Measurements from ENCODE around the gene BMPR1A.
"Not testable (repeated sequence)": the region's sequence is repeated elsewhere in the genome, so short reads cannot be mapped to it uniquely, and the experiment has no call there.

The BMPR1A gene

DNA sequence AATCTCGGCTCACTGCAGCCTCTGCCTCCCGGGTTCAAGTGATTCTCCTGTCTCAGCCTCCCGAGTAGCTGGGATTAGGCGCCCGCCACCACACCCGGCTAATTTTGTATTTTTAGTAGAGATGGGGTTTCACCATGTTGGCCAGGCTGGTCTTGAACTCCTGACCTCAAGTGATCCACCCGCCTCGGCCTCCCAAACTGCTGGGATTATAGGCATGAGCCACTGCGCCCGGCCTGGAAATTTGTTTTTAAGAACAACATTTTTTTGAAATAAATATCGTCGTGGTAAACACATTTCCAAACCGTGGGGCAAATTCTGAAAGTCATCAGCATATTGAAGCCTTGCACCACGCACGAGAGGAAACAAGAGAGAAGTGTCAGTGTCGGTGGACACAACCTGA lies 183.7 kb downstream of the BMPR1A start:
- DNase-seq (ENCODE audit: low read depth, low spot score), result not testable (repeated sequence)

DNA sequence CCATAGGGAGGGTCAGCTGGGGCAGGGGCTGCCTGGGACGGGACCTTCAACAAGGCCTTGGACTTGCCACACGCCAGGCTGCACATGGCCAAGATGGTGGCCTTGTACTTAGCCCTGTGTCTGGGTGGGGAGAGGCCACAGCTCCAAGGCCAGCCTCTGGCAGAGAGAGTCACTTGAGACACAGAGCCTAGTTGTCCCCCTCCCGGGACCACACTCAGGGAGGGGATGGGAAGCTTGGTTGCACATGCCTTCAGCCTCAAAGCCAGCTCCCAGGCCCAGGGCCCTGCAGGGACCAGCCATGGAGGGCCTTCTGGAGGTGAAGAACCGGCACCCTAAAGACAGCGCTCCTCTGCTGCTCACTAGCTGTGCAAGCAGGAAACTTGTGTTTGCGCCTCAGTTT lies 184.3 kb downstream of the BMPR1A start:
- DNase-seq (ENCODE audit: low read depth, low spot score), result no peak

DNA sequence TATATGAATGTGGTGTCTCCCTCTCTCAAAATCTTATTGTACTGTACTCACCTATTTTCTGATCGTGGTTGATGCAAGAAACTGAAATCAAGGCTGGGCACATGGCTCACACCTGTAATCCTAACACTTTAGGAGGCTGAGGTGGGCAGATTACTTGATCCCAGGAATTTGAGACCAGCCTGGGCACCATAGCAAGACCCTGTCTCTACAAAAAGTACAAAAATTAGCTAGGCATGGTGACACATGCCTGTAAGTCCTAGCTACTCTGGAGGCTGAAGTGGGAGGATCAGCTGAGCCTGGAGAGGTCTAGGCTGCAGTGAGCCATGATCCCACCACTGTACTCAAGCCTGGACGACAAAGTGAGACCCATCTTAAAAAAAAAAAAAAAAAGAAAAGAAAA lies 185.0 kb downstream of the BMPR1A start:
- no peak for DNase-seq (ENCODE audit: low read depth, low spot score)

DNA sequence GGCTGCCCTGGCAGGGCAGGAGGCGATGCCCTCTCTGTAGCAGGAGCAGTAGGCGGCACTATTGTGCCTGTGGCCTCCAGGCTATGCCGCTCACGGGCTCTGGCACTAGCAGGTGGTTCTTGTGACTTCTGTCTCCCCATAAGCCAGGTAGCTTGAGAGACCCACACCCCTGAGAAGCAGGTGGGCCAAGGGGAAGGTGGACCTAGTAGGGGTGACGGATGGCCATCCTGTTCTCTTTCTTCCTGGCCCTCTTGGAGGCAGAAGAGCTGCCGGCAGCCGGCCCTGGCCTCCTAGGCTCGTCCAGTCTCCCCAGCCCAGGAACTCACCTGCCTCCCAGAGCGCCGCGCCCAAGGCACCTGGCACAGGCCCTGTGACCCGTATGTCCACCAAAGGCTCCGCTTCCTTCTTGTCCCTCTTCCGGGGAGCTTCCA lies 185.6 kb downstream of the BMPR1A start:
- no peak for DNase-seq (ENCODE audit: low read depth, low spot score)

DNA sequence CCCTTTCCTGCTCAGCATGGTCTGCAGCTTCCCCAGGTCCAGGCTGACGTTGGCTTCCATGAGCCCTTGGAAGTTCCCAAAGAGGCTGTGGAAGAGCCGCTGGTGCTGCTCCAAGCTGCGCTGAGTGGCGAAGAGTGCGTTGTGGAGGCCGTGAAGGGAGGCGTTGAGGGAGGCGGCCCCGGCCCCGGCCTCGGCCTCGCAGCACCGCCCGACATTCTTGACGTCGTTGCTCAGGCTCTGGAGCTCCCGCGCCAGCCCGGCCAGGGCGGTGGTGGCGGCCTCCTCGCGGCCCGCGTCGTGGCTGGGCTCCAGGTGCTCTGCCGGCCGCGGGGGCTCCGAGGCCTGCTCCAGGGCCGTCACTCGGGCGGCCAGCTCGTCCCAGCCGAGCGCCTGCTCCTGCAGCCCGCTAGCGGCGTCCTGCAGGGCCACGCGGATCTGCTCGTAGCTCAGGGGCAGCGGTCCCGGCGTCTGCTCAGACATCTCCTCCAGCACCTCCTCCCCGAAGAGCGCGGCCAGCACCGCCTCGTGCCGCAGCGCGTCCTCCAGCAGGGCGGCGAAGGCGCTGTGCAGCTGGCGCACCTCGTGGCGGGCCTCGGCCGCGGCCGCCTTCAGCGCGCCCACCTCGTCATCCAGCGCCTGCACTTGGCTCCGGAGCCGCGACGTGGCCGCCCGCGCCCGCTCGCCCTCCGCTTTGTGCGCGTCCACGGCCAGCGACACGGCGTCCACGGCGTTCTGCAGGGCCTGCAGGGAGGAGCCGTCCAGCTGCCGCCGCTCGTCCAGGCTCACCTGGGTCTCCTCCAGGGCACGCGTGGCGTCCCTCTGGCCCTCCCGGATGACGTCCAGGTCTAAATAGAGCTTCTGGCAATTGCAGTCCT lies 186.3 kb downstream of the BMPR1A start:
- DNase-seq (ENCODE audit: low read depth, low spot score), result no peak

DNA sequence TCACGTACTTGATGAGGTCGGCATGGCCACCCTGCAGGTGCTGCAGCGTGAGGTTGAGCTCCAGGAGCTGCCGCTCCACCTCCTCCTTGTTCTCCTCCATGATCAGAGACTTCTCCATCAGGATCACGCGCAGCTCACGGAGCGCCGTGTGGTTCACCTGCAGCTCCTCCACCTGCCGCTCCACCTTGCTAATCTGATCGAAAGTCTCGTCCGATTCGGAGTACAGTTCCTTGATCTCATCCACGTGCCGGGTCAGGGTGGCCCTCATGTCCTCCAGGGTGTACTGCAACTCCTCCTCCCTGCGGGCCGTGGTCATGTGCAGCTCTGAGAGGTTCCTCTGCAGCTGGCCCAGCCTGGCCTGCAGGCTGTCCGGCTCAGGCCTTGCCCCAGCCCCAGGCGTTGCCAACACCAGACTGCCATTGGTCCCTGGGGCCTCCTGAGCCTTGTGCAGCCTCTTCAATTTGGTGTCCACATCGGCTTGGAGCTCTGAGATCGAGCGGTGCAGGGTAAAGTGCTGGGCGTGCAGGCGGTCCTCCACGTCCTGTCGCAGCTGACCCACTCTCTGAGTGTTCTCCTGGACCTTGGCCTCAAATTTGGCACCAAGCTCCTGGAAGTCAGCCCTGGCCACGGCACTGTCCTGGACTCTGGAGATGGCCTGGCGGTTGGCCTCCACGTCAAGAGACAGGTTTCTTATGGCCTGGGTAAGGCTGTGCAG lies 187.1 kb downstream of the BMPR1A start:
- DNase-seq (ENCODE audit: low read depth, low spot score), result no peak

DNA sequence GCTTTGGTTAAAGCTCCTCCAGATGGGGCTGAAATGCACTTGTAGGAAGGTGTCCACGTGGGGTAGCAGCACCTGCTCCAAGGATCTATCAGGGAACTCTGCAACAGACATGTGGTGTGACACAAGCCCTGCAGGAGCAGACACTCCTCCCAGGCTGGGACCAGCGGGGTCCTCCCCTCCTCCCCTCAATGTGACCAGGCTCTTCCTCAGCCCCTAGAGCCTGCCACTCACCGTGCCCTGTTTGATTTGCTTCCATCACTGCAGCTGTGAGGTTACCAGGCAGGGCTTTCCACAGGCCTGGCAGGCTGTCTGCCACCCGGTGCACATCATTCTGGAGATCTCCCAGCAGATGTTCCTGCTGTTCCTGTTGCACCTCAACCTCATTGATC lies 187.6 kb downstream of the BMPR1A start:
- DNase-seq (ENCODE audit: low read depth, low spot score), result no peak

DNA sequence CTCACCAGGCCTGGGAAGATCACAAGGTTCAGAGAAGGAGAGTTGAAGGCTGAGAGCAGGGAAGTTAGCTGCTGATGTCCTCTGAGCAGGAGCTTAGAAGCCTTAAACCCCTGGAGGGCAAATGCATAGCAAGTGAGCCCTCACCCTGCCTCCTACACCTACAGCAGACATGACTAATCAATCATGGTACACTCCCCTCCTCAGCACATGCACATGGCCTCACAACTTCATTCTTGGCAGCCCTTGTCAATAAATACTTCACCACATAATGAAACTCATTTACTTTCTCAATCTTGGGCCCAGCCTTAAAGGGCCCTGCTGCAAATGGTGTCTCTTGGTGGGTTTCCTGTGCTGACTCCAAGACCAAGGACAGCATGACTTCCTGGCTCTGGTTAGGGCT lies 188.1 kb downstream of the BMPR1A start:
- DNase-seq (ENCODE audit: low read depth, low spot score), result no peak

DNA sequence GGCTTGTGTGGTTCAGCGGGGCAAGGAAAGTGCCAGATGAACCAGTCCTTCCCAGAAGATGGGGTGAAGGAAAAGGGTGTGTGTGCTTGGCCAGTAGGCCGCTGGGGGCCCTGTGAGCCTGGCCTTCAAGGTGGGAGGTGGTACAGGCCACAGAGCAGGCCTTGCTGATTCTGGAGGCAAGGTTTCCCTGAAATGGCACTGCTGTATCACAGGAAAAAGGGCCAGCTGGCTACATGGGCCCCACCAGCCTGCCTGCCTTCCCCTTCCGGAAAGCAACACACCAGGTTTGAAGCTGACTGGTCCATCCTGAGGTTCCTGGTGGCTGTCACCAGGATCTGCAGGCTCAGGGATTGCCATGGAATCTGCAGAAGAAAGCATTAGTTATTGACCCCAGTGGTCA lies 188.5 kb downstream of the BMPR1A start:
- no peak for DNase-seq (ENCODE audit: low read depth, low spot score)

DNA sequence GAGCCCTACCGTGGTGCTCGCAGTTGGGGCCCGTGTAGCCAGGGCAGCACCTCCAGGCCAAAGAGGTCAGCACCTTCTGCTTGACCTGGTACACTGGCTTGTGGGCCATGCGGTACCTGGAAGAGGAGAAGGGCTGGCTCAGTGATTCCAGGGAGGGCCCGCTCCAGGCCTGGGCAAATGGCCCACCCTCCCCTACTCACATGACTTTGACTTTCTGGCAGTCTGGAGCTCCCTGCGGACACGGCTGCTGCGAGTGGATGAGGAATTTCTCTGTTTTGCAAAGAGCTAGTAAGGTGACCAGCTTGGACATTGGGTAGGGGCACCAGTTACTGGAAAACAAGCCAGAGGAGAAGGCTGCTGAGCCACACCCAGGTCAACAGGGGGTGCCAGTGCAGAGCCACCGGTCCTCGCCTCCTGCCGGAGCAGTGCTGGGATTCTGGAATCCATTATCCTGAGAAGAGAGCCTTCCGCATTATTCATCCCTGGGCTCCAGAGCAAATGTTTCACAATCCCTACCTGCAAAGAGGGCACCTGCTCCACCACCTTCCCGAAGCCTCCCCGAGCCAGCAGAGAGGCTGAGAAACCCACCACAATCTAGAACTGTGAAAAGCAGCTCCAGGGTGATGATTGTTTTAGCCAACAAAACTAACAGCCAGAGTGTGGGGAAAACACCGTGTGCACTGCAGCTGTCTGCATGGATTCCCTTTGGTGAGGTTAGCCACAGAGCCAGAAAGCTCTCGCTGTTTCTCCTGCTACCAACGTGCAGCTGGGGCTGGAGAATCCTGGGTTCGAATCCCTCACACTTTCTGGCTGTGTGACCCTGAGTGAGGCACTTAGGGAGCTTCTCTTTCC lies 189.2 kb downstream of the BMPR1A start:
- DNase-seq (ENCODE audit: low read depth, low spot score), result no peak

DNA sequence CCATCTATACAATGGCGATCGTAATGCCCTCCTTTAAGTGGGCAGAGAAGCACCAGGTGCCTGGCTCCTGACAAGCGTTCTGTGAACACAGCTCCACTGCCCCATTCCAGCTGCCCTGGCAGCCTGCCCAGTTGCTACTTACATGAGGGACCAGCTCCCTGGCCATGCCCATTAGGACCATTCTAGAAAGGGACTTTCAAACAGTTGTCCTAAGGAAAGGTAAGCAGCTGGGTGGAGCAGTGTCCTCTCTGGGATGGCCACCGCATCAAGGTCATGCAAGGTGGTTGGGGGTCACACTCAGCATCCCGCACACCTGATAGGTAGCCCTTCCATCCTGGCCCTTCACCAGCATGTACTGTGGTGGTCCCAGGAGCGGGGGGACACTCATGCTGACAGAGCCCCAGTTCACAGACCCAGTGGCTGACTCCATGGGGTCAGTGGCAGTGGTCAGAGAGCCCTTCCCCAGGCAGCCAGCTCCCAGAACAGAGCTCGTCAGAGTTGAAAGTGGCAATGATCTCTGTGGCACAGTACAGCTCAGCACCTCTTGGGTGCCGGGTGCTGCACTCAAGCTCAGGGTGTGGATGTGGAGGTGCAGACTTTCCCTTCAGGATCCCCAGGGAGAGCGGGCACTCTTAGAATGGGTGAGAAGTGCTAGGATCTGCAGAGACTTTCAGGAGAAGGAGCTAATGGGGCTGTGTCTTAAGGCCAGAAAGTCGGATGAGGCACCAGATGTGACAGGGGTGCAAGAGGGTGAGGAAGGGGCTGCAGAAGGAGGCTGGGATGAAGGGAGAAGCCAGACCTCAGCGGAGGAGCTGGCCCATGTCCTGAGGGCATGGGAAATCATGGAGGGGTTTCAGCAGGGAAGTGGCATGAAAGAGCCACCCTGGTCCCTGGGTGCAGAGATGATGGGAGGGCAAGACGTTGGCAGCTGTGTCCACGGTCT lies 190.1 kb downstream of the BMPR1A start:
- no peak for DNase-seq (ENCODE audit: low read depth, low spot score)

DNA sequence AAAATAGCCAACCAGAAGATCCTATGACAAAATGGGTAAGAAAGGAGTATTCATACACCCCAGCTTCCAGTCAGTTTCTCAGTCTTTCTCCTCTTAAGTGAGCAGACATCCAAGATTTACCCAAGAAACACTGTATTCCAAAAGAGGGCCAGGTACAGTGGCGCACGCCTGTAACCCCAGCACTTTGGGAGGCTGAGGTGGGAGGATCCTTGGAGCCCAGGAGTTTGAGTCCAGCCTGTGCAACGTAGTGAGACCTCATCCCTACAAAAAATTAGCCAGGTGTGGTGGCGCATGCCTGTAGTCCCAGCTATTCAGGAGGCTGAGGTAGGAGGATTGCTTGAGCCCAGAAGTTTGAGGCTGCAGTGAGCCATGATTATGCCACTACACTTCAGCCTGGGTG lies 191.4 kb downstream of the BMPR1A start:
- DNase-seq (ENCODE audit: low read depth, low spot score), result not testable (repeated sequence)

DNA sequence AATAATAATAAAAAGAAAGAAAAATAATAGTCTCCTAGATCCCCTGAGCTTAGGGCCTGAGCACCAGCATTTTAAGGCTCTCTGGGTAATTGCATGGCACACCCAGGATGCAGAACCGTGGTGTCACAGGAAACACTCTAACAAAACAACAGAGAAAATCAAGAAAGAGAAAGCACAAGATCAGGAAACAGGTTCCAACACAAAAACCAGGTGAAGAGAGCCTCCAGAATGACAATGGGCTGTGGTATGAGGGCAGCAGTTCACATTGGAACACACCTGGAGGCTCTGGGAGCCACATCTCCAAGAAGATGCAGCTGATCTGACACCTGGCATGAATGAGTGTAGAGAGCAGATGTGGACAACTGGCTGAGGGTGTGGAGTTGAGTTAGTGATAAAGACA lies 193.9 kb downstream of the BMPR1A start:
- DNase-seq (ENCODE audit: low read depth, low spot score), result no peak

DNA sequence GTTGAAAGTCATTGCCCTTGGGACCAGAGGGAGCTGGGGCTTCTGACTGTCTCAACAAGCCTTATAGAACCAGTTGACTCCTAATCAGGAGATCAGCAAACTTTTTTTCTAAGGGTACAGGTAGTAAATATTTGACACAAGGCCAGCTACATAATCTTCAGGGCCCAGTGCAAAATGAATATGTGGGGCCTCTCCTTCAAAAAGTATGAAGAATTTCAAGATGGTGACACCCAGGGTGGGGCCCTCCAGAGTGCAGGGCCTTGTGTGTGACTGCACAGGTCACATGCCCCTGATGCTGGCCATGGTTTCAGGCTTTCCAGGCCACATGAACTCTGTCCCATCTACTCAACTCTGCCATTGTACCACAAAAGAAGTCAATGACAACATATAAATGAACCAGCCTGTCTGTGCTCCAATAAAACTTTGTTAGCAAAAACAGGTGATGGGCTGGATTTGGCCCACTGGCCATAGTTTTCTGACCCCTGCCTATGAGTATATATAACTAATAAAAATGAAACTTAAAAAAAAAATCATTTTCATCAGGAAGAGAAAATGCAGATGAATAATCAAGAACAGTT lies 194.9 kb downstream of the BMPR1A start:
- no peak for DNase-seq (ENCODE audit: low read depth, low spot score)

DNA sequence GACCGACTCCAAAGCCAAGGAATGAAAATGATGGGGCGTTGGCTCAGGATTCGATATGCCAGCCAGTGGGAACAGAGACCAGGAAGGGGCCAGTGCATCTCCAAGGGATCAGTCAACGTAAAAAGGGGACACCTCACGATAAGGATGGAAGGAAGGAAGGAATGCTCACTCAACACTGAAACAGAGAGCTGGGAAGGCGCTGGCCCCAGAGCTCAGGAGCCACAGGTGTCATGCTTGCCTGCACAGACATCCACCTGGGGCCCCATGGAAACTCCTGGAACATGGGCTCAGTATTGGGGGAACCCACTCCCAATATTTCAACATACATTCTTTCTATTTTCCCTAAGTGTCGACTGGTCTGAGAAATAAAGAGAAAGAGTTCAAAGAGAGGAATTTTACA lies 195.7 kb downstream of the BMPR1A start:
- no peak for DNase-seq (ENCODE audit: low read depth, low spot score)

DNA sequence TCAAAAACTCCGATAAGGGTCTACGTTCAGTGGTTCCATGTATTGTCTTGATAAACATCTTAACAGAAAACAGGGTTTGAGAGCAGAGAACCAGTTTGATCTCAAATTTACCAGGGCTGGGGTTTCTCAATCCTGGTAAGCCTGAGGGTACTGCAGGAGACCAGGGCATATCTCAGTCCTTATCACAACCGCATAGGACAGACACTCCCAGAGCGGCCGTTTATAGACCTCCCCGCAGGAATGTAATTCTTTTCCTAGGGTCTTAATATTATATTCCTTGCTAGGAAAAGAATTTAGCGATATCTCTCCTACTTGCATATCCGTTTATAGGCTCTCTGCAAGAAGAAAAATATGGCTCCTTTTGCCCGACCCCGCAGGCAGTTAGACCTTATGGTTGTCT lies 196.3 kb downstream of the BMPR1A start:
- DNase-seq (ENCODE audit: low read depth, low spot score), result not testable (repeated sequence)

DNA sequence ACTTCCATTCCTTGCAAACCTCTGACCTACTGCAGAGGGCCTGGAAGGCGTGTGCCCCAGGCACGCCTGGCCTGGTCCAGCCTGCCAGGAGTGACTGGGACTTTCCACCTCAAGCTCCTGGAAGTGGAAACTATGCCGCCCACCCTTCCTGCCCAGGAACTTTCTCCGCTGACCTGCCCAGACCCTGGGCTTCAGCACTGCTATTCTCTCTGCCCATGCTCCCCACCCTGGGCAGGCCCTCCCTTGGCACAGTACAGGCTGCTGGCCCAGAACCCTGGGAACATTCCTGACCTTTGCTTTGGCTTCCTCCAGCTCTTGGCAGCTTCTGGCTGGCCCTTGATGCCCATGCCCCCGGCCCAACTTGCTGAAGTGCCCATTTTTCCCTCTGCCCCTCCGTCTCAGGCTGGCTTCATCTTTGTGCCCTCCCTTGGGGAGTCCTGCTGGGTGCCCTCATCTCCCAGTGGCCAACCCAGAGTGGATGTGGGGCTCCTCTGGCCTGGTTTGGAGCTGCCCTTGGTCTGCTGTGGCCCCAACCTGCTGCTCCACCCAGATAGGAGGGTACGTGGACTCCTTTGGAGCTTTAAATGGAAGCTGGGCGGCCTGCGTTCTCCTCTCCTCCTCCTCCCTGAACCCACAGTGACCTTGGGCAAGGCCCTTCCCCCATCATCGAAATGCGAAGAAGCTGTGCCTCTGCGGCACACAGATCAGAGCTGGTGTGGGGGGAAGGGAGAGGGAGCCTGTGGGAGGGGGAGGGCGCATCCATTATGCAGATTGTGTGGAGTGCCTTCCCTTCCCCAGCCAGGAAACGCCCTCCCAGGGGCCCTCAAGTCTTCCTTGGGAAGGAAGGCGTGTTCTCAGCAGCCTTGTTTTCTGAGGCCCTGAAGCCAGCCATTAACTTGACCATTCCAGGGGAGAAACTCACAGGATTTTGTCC lies 197.6 kb downstream of the BMPR1A start:
- peak; percentile 97 for DNase-seq (ENCODE audit: low read depth, low spot score)

DNA sequence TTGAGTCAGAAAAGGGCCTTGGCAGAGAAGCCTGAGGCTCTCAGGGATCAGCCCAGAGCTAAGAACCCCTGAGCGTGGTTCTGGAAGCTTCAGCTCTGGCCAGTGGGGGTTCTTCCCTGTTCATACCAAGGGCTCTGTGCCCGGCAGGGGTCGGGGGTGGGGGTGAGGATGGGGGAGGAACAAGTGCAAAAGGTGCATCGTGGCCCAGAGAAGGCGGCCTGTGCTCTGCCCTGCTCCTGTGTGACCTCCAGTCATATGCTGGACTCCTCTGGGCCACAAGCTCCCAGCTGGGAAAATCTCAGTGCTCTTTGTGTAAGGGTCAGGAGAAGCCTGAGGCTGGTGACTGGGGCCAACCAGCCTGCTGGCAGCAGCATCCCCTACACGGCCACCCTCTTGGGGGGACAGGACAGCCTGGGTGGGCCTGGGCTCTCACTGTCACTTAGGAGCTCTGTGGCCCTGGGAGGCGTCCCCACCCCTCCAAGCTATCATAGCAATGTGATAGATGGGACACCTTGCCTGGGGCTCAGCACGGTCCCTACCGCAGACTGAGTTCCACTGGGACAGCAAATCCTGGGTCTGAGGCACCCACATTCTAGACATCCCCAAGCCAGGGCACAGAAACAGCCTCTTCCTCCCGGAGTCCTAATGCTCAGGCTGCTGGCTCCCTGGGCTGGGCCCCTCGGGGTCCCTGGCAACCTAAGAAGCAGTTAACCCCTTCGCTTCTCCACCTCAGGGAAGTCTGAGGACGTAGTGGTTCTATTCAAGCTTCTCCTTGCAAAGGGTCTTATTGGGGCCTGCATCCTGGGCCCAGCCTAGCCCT lies 198.5 kb downstream of the BMPR1A start:
- no peak for DNase-seq (ENCODE audit: low read depth, low spot score)
